Measurements from ENCODE around the gene MYH11.
"Not testable (repeated sequence)": the region's sequence is repeated elsewhere in the genome, so short reads cannot be mapped to it uniquely, and the experiment has no call there.

The MYH11 gene

DNA sequence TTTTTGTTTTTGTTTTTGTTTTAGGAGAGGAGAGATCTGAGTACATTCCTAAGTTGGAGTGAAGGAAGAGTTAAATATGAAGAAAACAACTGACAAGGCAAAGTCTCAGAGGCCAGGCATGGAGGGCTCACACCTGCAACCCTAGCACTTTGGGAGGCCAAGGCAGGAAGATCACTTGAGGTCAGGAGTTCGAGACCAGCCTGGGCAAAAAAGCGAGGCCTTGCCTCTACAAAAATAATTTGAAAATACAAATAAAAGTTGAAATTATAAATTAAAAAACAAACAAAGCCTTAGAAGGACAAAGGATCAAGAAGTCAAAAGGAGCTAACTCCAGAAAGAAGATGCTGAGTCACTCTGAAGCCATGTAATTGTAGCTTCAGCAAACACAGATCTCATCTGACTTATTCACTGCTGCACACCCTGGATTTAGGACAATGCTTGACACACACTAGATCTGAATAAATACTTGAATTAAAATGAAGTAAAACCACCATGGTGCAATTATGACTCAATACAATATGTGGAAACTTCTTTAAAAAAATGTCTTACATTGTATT is 22.5 kb upstream of the MYH11 start:
- intact Hi-C loops (cut with DNase I), result no loop called here
- no peak for DNase-seq

DNA sequence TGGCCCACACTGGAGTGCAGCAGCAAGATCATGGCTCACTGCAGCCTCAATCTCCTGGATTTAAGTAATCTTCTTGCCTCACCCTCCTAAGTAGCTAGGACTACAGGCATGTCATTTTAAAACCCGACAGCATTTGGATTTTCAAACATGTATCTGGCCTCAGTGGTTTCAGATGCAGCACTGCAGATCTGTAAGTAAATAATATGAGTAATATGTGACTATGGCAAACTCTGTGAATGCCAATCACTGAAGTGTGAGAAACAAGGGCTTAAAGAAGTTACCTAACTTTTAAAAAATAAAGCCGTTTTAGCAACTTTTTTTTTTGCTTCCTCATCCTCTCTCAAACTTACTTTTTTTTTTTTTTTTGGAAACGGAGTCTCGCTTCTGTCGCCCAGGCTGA is 19.7 kb upstream of the MYH11 start:
- intact Hi-C loops (cut with DNase I), result no loop called here
- no peak for DNase-seq

GRCh38 chr16:15874745-15875314 is 18.0 kb upstream of the MYH11 start:
- intact Hi-C loops (cut with DNase I), result no loop called here
- DNase-seq, result peak in 7 of 10 donors; percentile 23 to 85 (median 44)

DNA sequence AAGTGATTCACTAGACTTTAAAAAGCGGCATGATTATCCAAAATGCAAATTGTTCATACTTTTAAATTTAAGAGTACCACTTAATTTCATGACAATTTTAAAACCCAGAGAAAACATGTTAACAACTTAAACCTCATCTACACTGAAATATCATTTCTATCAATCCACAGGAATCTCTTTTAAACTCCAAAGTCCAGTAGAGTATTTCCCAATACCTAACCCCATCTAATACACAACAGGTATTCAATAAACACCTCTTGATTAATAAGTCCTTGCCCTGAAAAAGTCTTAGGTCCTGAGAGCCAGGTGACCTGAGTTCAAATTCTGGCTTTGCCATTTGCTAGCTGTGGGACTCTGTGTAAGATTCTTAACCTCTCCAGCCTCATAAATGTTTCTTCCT is 16.9 kb upstream of the MYH11 start:
- intact Hi-C loops (cut with DNase I), result no loop called here
- DNase-seq, result no peak

DNA sequence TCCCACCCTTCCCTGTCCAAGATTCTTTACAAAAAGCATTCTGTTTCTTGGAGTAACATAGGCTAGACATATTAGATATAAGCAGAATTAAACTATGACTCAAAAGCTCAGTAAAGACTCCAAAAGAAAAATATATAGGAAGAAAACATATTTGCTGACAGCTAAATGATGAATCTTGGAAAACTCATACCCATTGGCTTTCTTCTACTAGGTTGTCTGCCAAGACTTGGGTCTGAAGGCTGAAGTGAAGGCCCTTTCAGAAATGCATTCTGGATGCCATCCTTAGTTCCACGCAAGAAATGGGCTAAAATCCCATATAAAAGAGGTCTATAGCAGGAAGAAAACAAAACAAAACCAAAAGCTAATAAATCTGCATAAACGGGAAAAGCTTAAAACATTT is 16.5 kb upstream of the MYH11 start:
- intact Hi-C loops (cut with DNase I), result no loop called here
- no peak for DNase-seq

- intact Hi-C loops (cut with DNase I), result no loop called here
- no peak for DNase-seq
These were observed 13.2 kb upstream of the MYH11 start for GRCh38 chr16:15870011-15870410.

GRCh38 chr16:15866451-15866850 is 9.6 kb upstream of the MYH11 start:
- DNase-seq, result peak in 1 of 10 donors; percentile 17
- intact Hi-C loops (cut with DNase I), result no loop called here

- intact Hi-C loops (cut with DNase I), result no loop called here
- DNase-seq, result no peak
These were observed 8.9 kb upstream of the MYH11 start for GRCh38 chr16:15865742-15866141.

DNA sequence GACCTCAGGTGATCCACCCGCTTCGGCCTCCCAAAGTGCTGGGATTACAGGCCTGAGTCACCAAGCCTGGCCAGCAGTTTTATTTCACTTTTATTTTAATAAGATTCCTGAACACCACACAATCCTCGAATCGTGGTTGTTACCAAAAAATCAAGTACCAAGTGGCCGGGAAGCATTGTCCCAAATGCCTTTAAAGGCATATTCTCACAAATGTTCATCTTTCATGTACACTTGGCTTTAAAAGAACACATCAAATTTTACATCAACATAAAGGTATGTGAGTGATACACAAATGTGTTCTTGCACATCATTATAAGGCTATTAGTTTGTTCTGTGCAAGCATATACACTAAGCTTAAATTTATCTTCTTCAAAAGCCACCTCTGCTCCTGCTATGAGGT is 8.1 kb upstream of the MYH11 start:
- DNase-seq, result no peak
- intact Hi-C loops (cut with DNase I), result no loop called here

- intact Hi-C loops (cut with DNase I), result no loop called here
- no peak for DNase-seq
These were observed 5.2 kb upstream of the MYH11 start for GRCh38 chr16:15861996-15862395.

- intact Hi-C loops (cut with DNase I), result no loop called here
- no peak for DNase-seq
These were observed 2.3 kb upstream of the MYH11 start for GRCh38 chr16:15858921-15859668.

DNA sequence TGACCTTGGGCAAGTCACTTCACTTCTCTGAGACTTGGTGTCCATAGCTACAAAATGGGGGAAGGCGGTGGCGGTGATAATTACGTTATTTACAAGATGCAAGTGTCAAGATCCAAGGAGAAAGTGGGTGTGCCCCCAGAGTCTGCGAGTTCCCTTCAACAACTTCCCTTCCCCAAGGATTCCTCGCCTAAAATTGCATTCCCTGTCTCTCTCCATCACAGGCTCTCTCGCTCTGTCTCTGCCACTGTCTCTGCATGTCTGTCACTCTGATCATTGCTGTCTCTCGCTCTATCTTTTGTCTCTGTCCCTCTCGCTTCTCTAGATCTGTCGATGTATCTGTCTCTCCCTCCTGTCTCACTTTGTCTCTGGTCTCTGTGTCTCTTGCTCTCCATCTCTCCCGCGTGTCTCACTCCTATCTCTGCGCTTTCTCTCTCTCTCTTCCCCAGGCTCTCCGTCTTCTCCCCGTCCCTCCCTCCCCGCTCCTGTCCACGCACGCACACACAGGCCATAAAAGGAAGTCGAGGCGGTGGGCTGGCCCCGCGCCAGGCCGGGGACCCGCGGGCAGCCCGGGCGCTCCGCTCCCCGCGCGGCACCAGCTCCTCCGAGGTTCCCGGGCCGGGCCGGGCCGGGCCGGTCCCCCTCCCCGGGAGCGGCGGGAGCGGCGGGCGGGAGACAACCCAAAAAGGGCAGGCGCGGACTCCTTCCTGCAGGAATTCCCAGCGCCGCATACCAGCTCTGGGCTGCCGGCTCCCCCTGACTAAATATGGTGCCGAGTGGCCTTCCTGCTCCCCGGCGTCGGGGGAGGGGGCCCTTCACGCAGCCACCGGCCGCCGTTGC is 1.1 kb upstream of the MYH11 start:
- DNase-seq, result peak in 6 of 10 donors; percentile 6 to 85 (median 18)
- intact Hi-C loops (cut with DNase I), result no loop called here

DNA sequence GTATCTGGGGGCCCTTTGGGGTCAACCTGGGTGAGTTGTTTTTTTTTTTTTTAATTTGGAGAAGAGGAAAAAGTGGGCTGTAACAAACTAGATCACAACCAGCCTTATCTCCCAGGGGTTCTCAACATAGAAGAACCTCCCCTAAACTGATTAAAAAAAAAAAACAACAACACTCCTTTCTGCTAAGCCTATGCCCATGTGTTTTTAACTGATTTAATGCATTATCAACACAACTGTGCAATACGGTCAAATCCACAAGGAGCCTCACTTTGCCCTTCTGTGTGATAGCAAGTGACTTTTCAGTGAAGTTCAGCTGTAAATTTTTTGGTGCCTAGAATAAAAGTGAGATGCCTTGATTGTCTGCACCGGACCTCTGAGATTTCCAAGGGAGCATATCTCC is 646 bp downstream of the MYH11 start:
- DNase-seq, result no peak
- intact Hi-C loops (cut with DNase I), result no loop called here

GRCh38 chr16:15855704-15856003 is 1.2 kb downstream of the MYH11 start:
- DNase-seq, result no peak
- intact Hi-C loops (cut with DNase I), result no loop called here

- intact Hi-C loops (cut with DNase I), result no loop called here
- DNase-seq, result no peak
These were observed 1.7 kb downstream of the MYH11 start for GRCh38 chr16:15854906-15855703.

- no peak for DNase-seq
- intact Hi-C loops (cut with DNase I), result no loop called here
These were observed 2.8 kb downstream of the MYH11 start for GRCh38 chr16:15854061-15854460.

DNA sequence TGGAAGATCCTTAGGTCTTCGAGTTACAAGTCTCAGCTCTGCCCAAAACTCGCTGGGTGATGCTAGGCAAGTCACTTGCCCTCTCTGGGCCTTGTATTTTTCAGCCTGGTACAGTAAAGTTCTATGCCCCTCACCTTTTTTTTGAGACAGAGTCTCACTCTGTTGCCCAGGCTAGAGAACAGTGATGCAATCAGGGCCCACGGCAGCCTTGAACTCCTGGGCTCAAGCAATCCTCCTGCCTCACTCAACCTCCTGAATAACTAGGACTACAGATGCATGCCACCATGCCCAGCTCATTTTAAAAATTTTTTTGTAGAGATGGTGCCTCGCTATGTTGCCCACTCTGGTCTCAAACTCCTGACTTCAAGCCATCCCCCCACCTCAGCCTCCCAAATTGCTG is 3.8 kb downstream of the MYH11 start:
- intact Hi-C loops (cut with DNase I), result no loop called here

GRCh38 chr16:15850555-15850954 is 6.3 kb downstream of the MYH11 start:
- DNase-seq; intact Hi-C loops (cut with DNase I): not testable (repeated sequence)

More for the DNA sequence above, 3.8 kb downstream of the MYH11 start:
- DNase-seq, result no peak

DNA sequence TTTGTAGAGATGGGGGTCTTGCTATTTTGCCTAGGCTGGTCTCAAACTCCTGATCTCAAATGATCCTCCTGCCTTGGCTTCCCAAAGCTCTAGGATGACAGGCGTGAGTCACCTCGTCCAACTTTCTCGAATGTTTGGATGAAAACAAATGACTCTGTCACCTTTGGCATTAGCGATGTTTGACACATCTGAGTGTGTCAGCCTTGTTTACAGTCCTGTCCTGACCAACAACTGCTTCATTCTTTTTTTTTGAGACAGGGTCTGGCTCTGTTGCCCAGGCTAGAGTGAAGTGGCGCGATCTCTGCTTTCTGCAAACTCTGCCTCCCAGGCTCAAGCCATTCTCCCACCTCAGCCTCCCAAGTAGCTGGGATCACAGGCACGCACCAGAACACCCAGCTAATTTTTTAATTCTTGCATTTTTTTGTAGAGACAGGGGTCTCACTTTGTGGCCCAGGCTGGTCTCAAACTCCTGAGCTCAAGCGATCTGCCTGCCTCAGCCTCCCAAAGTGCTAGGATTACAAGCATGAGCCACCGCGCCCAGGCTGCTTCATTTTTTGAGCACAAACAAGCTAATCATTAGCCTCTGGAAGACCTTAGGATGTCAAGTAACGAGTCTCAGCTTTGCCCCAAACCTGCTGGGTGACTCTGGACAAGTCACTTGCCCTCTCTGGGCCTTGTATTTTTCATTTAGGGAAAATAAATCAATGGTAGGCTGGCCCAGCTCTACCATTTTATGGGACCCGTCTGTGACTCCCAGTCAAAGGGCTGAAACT is 7.4 kb downstream of the MYH11 start:
- intact Hi-C loops (cut with DNase I), result no loop called here
- no peak for DNase-seq

GRCh38 chr16:15847611-15848175 is 9.1 kb downstream of the MYH11 start:
- intact Hi-C loops (cut with DNase I), result no loop called here
- no peak for DNase-seq

Measured in posterior cingulate gyrus (tissue), 11 donors.